Measurements from ENCODE around the gene CHCHD6.

CHCHD6 gene

GRCh38 chr3:126834596-126835471 is 130.8 kb downstream of the CHCHD6 start:
- no peak for DNase-seq

- no peak for DNase-seq
Observed at GRCh38 chr3:126835472-126836219, 131.6 kb downstream of the CHCHD6 start.

- DNase-seq = no peak
Observed at GRCh38 chr3:126836220-126836860, 132.3 kb downstream of the CHCHD6 start.

- no peak for DNase-seq
Observed at GRCh38 chr3:126837773-126838172, 133.7 kb downstream of the CHCHD6 start.

- DNase-seq = no peak
Observed at GRCh38 chr3:126845920-126846715, 142.1 kb downstream of the CHCHD6 start.

- no peak for DNase-seq
Observed at GRCh38 chr3:126847061-126847460, 143.0 kb downstream of the CHCHD6 start.

GRCh38 chr3:126848991-126849390 is 145.0 kb downstream of the CHCHD6 start:
- DNase-seq = no peak

GRCh38 chr3:126849768-126850167 is 145.7 kb downstream of the CHCHD6 start:
- DNase-seq = no peak

GRCh38 chr3:126850370-126851085 is 146.5 kb downstream of the CHCHD6 start:
- DNase-seq = no peak

- no peak for DNase-seq
Observed at GRCh38 chr3:126851382-126851781, 147.3 kb downstream of the CHCHD6 start.

- DNase-seq = no peak
Observed at GRCh38 chr3:126851934-126852333, 147.9 kb downstream of the CHCHD6 start.

GRCh38 chr3:126852511-126852910 is 148.5 kb downstream of the CHCHD6 start:
- no peak for DNase-seq

- no peak for DNase-seq
Observed at GRCh38 chr3:126854666-126855065, 150.6 kb downstream of the CHCHD6 start.

GRCh38 chr3:126855374-126855773 is 151.3 kb downstream of the CHCHD6 start:
- DNase-seq = no peak

- no peak for DNase-seq
Observed at GRCh38 chr3:126857928-126858327, 153.9 kb downstream of the CHCHD6 start.

GRCh38 chr3:126858401-126858800 is 154.4 kb downstream of the CHCHD6 start:
- no peak for DNase-seq

- DNase-seq = no peak
Observed at GRCh38 chr3:126858887-126859286, 154.8 kb downstream of the CHCHD6 start.

GRCh38 chr3:126859415-126860246 is 155.6 kb downstream of the CHCHD6 start:
- no peak for DNase-seq

- DNase-seq = no peak
Observed at GRCh38 chr3:126865736-126866135, 161.7 kb downstream of the CHCHD6 start.

GRCh38 chr3:126866175-126866759 is 162.2 kb downstream of the CHCHD6 start:
- DNase-seq = no peak
